ENCODE results near the gene ZNF689.
"Not testable (repeated sequence)": the region's sequence is repeated elsewhere in the genome, so short reads cannot be mapped to it uniquely, and the experiment has no call there.

The ZNF689 gene

DNA sequence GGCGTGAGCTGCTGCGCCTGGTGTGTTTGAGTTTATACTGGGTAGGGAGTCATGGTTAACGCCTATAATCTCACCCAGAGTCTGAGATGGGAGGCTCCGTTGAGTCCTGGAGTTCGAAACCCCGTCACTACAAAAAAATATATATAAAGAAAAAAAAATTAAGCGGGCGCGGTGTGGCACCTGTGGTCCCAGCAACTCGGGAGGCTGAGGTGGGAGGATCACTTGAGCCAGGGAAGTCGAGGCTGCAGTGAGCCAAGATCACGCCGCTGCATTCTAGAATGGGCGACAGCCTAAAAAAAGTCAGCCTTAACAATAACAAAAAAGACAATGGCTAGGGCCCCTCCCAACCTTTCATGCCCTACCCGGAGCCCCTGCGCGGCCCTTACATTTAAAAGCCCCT, 23.3 kb upstream of the ZNF689 start:
- no peak for DNase-seq

DNA sequence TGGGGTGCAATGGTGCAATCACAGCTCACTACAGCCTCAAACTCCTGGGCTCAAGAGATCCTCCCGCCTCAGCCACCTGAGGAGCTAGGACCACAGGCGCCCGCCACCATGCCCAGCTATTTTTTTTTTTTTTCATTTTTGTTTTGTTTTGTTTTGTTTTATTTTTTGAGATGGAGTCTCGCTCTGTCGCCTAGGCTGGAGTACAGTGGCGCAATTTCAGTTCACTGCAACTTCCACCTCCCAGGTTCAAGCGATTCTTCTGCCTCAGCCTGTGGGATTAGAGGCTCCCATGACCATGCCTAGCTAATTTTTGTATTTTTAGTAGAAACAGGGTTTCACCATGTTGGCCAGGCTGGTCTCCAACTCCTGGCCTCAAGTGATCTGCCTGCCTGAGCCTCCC, 22.3 kb upstream of the ZNF689 start:
- DNase-seq, result not testable (repeated sequence)

DNA sequence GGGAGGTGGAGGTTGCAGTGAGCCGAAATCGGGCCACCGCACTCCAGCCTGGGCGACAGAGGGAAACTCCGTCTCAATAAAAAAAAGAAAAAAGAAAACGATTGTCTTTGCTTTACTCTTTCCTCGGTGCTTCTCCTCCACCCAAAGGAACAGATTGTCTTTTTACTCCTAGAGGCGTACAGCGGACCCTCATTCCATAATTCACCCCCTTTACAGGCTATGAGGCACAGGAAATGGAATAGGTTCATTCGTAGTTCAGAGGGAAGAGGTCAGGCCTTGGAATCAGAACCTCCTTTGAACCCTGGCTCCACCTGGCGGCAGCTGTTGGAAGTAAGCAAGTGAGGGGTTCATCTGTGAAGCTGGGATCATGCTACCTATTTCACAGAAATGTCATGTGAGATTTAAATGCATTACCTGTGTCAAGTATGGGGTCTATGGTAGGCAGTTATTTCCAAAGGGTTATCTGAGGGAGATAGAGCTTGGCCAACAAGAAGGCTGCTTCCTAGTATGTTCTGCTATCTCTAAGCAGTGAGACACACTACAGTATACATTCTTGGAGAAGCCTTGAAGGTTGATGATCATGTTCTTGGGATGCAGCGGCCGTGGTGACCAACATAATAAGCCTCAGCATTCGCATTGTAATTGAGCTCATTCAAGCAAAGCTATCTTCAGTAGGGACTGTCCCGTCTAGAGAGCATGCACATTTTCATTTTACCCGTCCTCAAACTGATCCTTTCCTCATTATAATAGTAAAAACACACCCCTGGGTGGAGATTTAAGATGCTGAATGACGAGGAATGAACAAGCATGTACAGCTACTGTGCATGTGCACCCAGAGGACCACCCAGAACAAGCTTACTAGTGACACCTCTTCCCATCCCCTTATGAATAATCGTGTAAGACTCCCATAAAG, 18.7 kb upstream of the ZNF689 start:
- DNase-seq, result peak; percentile 83

DNA sequence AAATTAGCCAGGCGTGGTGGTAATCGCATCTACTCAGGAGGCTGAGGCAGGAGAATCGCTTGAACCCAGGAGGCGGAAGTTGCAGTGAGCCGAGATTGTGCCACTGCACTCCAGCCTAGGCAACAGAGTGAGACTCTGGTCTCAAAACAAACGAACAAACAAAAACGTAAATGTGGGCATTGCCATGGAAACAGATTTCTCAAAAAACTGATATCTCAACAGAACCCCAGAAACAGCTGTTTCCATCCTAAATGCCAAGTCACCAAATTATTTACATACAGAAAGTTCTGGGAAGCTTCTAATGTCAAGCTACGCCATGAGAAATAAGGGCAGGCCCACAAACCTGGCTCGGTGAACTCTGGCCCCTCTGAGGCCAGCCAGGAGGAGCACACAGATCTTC, 16.0 kb upstream of the ZNF689 start:
- no peak for DNase-seq

DNA sequence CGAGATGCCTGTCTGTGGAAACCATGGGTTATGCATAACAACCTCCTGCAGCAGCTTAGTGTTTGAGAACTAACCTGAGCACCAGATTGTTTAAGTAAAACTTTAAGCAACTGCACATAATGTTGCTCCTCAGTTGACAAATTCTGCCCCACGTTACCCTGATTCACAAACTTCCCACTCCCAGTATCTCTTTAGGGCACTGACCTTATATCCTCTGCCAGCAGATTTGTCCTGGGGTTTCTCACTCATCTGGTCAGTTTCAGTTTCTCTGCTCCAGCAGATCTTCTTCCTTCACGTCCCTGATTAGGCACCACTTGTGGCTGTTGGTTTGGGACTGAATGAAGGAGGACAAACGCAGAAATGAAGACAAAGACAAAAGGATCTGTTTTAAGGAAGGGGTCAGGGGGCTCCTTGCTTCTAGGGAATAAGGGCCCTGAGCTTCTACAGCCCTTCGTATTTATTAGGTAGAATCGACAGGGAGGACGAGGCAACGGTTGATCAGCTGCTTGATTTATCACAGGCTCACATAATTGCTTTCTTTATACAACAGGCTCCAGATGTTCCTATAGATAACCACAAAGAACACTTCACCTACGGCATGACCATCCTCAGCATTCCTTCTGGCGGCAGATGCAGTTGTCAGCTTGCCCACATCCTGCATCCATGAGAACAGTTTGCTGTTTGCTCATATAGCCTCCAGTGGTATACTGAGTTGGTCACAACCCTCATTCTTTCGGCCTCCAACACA, 13.5 kb upstream of the ZNF689 start:
- DNase-seq, result no peak

DNA sequence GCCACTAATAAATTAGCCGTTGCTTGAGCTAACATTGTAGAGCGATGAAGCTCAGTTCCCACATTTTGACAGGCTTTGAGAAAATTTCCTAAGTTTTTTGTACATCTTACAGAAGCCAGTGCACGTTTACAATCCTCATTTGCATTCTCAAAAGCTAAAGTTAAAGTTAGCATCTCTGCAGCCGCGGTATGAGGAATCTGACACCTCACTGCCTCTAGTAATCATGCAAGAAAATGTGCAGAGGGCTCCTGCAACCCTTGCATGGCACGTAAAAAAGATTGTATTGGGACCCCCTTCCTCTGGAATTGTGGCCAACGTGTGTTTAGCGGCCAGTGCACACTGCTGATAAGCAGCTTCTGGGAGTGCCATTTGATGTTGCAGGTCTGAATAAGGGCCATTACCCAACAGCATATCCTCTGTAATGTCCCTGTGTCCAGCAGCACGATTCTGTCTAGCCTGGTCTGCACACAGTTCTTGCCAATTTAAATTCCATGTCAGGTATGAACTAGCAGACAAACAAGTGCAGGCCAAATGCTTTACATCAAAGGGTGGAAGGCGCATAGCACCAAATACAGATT, 12.4 kb upstream of the ZNF689 start:
- no peak for DNase-seq

DNA sequence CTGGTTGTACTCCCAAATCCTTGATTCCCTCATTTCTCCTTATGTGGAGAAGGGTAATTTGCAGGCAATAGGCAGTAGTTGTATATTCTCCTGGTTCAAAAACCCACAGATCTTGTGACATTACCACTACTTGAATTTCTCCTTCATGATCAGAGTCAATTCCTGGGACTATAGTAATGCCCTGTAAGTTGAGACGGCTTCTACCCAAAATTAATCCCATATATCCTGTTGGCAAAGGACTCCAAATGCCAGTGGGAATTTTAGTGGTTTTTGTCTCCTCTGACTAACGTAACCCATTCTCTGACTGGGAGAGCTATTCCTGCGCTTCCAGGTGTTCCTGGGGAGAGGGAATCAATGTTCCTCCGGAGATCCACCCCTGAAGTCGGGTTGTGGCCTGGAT, 11.6 kb upstream of the ZNF689 start:
- DNase-seq, result no peak

DNA sequence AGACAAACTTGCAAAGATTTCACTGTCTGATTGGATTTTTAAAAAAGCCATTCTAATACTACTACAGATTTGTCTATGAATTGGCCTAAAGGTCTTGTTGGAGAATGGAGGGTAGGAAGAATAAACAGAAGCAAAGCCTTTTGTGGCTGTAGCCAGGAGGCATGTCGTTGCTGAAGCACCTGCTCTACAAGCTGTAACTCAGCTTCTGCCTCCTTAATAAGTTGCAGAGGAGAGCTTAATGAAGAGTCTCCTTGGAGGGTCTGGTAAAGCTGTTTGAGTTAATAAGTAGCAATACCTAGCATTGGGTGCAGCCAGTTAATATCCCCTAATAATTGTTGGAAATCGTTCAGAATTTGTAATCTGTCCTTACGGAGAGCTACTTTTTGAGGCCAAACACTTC, 10.0 kb upstream of the ZNF689 start:
- no peak for DNase-seq

DNA sequence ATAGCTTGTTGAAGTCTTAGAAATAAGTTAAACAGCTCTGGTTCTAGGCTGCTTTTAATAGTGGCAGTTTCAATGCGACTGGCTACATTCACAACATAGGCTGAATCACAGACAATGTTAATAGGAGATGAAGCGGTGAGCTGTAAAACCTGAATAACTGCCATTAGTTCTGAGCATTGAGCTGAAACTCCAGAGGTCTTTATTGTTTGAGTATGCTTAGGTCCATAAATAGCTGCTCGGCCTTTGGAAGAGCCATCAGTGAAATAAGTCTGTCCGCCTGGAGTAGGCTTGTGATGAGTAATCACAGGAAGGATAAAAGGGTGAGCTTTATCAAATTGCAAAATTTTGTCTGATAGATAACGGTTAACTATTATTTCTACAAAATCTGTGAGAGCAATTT, 9.4 kb upstream of the ZNF689 start:
- DNase-seq, result no peak

DNA sequence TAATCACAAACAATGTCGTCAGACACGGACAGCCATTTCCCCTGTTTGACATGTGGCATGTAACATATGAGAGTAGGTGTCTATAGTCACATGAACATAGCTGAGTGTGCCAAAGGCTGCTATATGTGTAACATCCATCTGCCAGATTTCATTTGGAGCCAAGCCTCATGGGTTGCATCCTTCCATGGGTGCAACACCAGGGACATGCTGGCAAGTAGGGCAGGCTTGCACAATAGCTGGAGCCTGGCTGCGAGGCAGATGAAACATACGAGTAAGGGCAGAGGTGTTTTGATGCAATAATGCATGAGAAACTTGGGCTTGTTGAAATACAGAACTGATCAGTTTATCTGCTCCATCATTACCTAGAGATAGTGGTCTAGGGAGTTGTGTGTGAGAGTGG, 9.0 kb upstream of the ZNF689 start:
- no peak for DNase-seq

DNA sequence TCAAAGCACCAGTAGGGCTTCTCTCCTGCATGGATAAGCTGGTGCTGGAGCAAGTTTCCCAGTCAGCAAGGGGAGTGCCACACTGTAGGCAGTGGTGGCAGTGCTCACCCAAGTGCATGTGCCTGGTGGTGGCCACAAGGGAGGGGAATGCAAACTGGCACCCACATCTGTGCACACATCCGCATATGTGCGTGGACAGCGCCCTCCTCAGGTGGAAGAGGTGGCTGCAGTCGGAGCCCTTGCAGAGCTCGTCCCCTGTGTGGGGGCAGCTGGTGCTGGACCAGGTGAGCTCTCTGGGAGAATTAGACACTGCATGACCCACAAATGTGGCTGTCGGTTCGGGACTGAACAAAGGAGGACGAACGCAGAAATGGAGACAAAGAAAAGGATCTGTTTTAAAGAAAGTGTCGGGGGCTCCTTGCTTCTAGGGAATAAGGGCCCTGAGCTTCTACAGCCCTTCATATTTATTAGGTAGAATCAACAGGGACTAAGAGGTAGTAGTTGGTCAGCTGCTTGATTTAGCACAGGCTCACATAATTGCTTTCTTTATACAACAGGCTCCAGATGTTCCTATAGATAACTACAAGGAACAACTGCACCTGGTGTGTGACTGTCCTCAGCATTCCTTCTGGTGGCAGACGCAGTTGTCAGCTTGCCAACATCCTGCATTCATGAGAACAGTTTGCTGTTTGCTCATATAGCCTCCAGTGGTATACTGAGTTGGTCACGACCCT, 5.3 kb upstream of the ZNF689 start:
- peak; percentile 63 for DNase-seq

DNA sequence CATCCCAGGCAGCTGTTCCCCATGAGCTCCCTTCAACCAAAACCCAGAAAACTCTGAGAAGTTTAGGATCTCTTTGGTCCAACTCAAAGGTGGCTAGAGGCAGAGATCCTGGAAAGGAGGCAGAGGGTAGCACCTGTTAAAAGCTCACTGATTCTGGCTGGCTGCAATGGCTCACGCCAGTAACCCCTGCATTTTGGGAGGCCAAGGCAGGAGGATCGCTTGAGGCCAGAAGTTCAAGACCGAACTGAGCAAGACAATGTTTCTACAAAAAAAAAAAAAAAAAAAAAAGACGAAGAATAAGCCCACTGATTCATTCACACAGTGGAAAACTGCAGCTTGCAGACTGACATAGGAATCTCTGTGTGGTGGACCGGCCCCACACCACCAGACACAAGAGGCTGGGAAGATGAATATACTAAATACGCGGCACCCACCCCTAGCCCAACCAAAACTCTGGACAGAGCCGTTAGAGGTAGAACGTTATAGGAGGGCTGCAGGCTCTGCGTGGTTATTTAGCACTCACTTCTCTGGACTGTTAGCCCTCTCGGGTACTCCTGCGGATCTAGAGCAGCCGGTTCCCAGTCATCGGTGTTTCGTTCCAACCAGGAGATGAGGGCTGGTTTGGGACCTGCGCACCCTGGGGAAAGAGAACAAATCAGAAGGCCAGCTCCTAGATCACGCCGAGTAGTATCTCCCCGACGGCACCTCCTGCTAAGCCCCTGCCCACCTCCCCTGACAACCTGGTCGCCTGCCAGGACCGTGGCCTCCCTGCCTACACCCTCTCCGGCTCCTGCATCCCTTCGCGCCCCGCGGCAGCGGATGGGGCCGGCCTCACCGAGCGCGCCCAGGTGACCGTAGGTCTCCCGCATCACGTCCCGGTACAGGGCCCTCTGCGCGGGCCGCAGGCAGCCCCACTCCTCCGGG, 925 bp downstream of the ZNF689 start:
- DNase-seq, result no peak

DNA sequence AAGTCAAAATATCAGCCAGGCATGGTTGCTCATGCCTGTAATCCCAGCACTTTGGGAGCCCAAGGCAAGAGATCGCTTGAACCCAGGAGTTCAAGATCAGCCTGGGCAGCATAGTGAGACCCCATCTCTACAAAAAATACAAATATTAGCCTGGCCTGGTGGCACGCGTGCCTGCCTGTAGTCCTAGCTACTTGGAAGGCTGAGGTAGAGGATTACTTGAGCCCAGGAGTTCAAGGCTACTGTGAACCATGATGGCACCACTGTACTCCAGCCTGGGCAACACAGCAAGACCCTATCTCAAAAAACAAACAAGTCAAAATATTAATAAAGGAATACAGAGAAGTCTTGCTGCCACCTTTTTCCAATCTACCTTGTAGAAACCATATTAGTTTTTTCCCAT, 4.2 kb downstream of the ZNF689 start:
- no peak for DNase-seq

DNA sequence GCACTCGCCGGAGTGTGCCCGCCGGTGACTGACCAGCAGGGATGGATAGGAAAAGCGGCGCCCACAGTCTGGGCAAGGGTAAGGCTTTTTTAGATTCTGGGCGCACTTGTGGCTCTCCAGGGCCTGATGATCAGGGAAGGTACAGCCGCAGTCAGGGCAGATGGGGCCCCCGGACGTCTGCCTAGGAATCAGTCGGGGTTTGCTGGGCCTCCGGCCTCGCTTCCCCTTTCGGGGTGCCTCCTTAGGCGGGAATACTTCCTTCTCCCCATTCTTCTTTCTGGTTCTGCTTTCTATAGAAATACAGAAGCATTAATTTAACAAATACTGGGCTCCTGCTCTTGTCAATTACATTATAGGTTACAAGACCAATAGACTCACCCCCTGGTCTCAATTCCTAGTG, 5.0 kb downstream of the ZNF689 start:
- no peak for DNase-seq

DNA sequence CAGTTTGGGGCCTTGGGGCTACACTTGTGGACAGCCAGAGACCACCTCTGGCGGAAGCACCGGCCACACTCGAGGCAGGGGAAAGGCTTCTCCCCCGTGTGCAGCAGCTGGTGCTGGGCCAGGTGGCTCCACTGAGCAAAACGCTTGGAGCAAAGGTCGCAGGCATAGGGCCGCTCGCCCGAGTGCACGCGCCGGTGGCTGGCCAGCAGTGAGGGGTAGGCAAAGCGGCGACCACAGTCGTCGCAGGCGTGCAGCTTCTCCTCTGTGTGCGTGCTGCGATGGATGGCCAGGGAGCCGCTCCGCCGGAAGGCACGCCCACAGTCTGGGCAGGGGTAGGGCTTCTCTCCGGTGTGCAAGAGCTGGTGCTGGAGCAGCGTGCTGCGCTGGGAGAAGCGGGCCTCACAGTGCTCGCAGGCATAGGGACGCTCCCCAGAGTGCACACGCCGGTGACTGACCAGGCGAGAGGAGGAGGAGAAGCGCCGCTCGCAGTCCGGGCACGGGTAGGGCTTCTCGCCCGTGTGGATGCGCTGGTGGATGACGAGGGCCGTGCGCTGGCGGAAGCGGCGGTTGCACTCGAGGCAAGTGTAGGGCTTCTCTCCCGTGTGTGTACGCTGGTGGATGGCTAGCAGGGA, 5.8 kb downstream of the ZNF689 start:
- no peak for DNase-seq

DNA sequence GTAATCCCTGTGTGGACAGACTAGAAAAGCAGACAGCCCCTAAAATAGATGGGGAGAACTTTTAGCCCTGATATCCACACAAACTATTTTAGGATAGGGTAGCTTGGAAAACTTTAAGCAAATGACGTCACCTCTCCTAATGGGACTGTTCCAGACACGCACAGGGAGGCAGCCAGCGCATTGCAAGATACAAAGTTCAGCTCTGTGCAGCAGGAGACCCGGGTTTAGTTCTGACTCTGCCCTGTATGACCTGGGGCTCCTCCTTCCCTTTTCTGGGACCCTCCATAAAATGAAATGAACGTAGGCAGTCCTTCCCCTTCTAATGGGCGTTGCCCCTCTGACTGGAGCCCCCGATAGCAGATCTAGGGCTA, 6.3 kb downstream of the ZNF689 start:
- DNase-seq, result no peak

DNA sequence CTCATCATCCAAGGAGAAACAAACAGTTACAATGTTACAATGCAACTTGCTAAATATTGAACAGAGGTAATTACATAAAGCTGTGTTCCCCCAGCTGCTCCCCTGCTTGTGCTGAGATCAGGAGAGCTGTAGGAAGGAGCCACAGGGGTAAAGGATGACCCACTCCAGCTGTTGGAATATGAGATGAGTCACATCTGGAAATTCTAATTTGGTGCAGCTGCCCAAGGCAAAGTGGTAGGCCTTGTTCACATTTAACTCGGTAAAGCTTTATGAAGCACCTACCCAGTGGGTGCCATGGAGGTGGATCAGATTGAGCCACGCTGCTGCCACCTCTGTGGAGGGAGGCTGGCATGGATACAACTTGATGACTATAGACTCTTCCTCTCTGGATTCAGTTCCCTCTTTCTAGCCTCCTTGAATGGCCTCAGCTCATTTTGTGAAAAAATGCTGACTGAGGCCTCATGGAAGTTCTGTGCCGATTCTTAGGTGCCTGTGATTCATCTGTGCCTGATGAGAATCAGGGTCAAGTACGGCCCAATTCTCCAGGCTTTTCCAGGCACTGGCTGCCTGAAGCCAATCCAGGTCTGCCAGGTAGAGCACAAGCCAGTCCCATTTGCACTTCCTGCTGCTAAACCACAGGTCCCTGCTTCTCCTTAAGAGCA, 7.4 kb downstream of the ZNF689 start:
- no peak for DNase-seq

DNA sequence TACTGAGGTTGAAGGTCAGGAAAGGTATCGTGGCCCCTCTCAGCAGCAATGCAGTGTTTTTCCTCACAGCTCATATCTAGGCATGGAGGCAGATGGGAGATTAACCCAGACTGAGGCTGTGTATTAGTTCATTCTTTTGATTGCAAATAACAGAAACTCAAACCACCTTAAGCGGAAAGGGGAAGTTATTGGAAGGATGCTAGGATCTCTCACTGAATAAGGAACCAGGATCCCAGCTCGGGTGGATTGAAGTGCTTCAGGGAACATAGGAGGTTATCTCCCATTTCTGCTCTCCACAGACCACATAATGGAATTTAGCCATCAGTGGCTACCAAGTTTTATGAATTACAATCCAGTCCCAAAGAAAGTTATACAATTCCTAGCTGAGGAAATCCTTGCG, 8.2 kb downstream of the ZNF689 start:
- DNase-seq, result no peak

DNA sequence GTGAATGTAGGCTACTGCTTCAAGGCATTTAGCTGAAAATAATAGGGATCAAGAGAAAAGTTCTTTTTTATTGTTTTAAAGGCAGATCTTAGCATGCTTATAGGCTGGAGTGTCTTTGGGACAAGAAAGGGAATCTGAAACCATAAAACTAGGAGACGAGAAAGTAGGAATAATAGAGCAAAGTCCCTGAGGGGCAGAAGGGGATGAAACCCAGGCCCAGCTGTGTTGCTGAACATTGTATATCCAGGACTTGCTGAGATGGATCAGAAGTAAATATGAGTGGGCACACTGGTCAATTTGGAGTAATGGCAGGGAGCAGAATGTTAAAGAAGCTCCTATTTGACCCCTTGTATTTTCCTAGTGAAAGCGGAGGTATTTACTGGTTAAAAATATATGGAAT, 9.3 kb downstream of the ZNF689 start:
- DNase-seq, result no peak

DNA sequence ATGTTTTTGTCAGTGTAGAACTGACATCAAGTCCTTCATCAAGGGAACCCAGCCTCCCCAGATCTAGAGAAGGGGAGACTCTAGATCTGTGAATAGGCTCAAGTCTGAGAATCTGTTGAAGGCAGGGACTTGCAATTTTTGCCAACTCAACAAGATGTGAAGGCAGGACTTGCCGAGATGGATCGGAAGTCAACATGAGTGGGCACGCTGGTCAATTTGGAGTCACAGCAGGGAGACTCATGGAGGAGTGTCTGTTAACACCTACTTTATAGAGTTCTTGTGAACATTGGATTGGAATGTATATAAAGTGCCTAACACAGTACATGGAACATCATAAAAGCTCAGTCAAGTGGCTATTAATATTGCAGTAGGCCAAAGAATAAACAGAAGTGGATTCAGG, 10.0 kb downstream of the ZNF689 start:
- no peak for DNase-seq

DNA sequence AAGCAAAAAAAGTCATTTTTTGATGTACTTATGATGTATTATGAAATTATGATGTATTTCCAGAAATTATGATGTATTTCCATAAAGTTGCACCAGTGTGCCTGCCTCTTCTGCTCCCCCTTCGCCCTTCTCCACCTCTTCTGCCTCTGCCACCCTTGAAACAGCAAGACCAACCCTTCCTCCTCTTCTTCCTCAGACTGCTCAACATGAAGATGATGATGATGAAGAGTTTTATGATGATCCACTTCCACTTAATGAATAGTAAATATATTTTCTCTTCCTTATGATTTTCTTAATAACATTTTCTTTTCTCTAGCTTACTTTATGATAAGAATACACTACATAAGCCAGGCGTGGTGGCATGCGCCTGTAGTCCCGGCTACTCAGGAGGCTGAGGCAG, 17.3 kb downstream of the ZNF689 start:
- DNase-seq, result no peak
